ENCODE results near the gene ATL1. TPM values are rescaled to one million over a fixed set of nuclear protein-coding genes. Genes with fewer than 3 reads are reported as not detected.

Gene ATL1
- 10 to 100 TPM in 1 of 4 donors, 1 to 10 TPM in 3; 3.6 to 11.3 (median 5.6) TPM for total RNA-seq

GRCh38 chr14:50559990-50560930 is at the start of gene ATL1:
Gene ATL1, plus strand, starts transcription at chr14:50560145. Its CDS starts 121 bp downstream, at chr14:50560266.
- DNase-seq (ENCODE audit: low spot score) = peak; percentile 29
- TF ChIP-seq CTCF (IDR thresholded peaks at IDR 0.05) = no peak
- peak; percentile 90 for ATAC-seq (ENCODE audit: low FRiP score)

- ATAC-seq (ENCODE audit: low FRiP score) (no peak), DNase-seq (ENCODE audit: low spot score) (no peak)
- TF ChIP-seq CTCF (IDR thresholded peaks at IDR 0.05) = no peak
Measured at GRCh38 chr14:50510157-50510556, 49.8 kb upstream of the ATL1 start.

- no peak for ATAC-seq (ENCODE audit: low FRiP score)
- DNase-seq (ENCODE audit: low spot score) = no peak
Measured at GRCh38 chr14:50512463-50512862, 47.5 kb upstream of the ATL1 start.

GRCh38 chr14:50516091-50516490 is 43.9 kb upstream of the ATL1 start:
- no peak for TF ChIP-seq CTCF (IDR thresholded peaks at IDR 0.05)
- no peak for ATAC-seq (ENCODE audit: low FRiP score)
- DNase-seq (ENCODE audit: low spot score) = no peak

More at GRCh38 chr14:50512463-50512862, 47.5 kb upstream of the ATL1 start:
- TF ChIP-seq CTCF (IDR thresholded peaks at IDR 0.05) = no peak

- no peak for TF ChIP-seq CTCF (IDR thresholded peaks at IDR 0.05)
- ATAC-seq (ENCODE audit: low FRiP score) (peak; percentile 85), DNase-seq (ENCODE audit: low spot score) (no peak)
Measured at GRCh38 chr14:50520947-50521815, 38.8 kb upstream of the ATL1 start.

- no peak for DNase-seq (ENCODE audit: low spot score)
- no peak for TF ChIP-seq CTCF (IDR thresholded peaks at IDR 0.05)
- no peak for ATAC-seq (ENCODE audit: low FRiP score)
Measured at GRCh38 chr14:50521912-50522341, 38.0 kb upstream of the ATL1 start.
